T-cell (primary cell): ENCODE results near the gene EEFSEC. TPM values are rescaled to one million over a fixed set of nuclear protein-coding genes. Genes with fewer than 3 reads are reported as not detected.
A peak's percentile ranks its signal among the peaks of the same experiment; 100 is the strongest.

Experiments
- ATAC-seq, 4 experiments: fragments of 200-7000 bp in 3 of 4; fragments of 150-1000 bp in 1 of 4; cut with Tn5 transposase; replicated peaks in 1 of 4; 1 replicate in 3 of 4; 2 replicates in 1 of 4; pipeline ENCODE4 v1.10.0; 2021; ENCODE audit warnings: moderate library complexity in 3 of 4, mild to moderate bottlenecking in 2 of 4, moderate number of reproducible peaks in 1 of 4
- CTCF ChIA-PET, 2 donors: fragments of 300-600 bp; sonication (Branson Sonifier 250); formaldehyde crosslinking; loops; one replicate each; lab custom pipeline; 2022; ENCODE audit warnings: antibody characterized with exemption in 2 of 2; lab: Charles Lee
- POLR2A ChIA-PET, 2 donors: fragments of 300-600 bp; sonication (Branson Sonifier 250); formaldehyde crosslinking; loops; one replicate each; lab custom pipeline; 2022; ENCODE audit warnings: antibody characterized with exemption in 2 of 2; lab: Charles Lee
- DNase-seq, 35 experiments: peaks; one replicate each; pipeline versions ENCODE4 v3.0.0 to v3.0.0-alpha.2; 2013 to 2023
- H3K27ac ChIP-seq: one replicate; pipeline ENCODE4 v1.5.1; 2013; ENCODE audit warnings: low read length
- H3K27me3 ChIP-seq, 2 experiments: replicated peaks in 1 of 2; 1 replicate in 1 of 2; 2 replicates in 1 of 2; pipeline versions ENCODE4 v1.6.1 to v1.7.0; 2013; ENCODE audit warnings: low read length in 1 of 2, mixed read lengths in 1 of 2; ENCODE audit not compliant: control insufficient read depth in 2 of 2, insufficient read depth in 2 of 2; ENCODE audit errors: extremely low read depth in 1 of 2
- H3K36me3 ChIP-seq, 2 donors: 1 replicate in 1 of 2; 2 replicates in 1 of 2; pipeline versions ENCODE4 v1.6.1 to v1.7.0; 2013; ENCODE audit warnings: low read length in 1 of 2; ENCODE audit not compliant: control insufficient read depth in 2 of 2, insufficient read depth in 1 of 2; ENCODE audit errors: extremely low read depth in 1 of 2
- H3K4me1 ChIP-seq, 2 experiments: 1 replicate in 1 of 2; 2 replicates in 1 of 2; pipeline versions ENCODE4 v1.6.1 to v1.7.0; 2013; ENCODE audit warnings: low read length in 2 of 2, mixed read lengths in 1 of 2; ENCODE audit not compliant: insufficient read depth in 2 of 2, control insufficient read depth in 1 of 2; ENCODE audit errors: extremely low read depth in 1 of 2
- H3K4me3 ChIP-seq, 2 donors: 1 replicate in 1 of 2; 2 replicates in 1 of 2; pipeline versions ENCODE4 v1.5.1 to v1.7.0; 2013; ENCODE audit warnings: mild to moderate bottlenecking in 2 of 2, low read length in 1 of 2, moderate library complexity in 1 of 2; ENCODE audit not compliant: control insufficient read depth in 1 of 2; ENCODE audit errors: extremely low read depth in 1 of 2
- H3K9me3 ChIP-seq: 2 replicates; pipeline ENCODE4 v1.7.0; 2013
- H3K27ac Mint-ChIP-seq, 2 donors: one replicate each; pipeline ENCODE4 v1.8.0; 2020 to 2021; ENCODE audit warnings: mild to moderate bottlenecking in 2 of 2, mixed read lengths in 2 of 2
- H3K27me3 Mint-ChIP-seq, 2 donors: one replicate each; pipeline ENCODE4 v1.8.0; 2021 to 2022; ENCODE audit warnings: mixed read lengths in 2 of 2
- H3K36me3 Mint-ChIP-seq: one replicate; pipeline ENCODE4 v1.8.0; 2021; ENCODE audit warnings: mixed read lengths
- H3K4me1 Mint-ChIP-seq, 3 donors: one replicate each; pipeline ENCODE4 v1.8.0; 2020 to 2022; ENCODE audit warnings: mixed read lengths in 3 of 3, mild to moderate bottlenecking in 1 of 3
- H3K4me3 Mint-ChIP-seq, 3 donors: one replicate each; pipeline ENCODE4 v1.8.0; 2020 to 2022; ENCODE audit warnings: mild to moderate bottlenecking in 3 of 3, mixed read lengths in 3 of 3, moderate library complexity in 3 of 3
- H3K9me3 Mint-ChIP-seq, 3 donors: one replicate each; pipeline ENCODE4 v1.8.0; 2020 to 2022; ENCODE audit warnings: mixed read lengths in 3 of 3
- WGBS: methylation state at CpG from one replicate; pipeline ENCODE4 v1.1.5; 2013; ENCODE audit warnings: missing lambda C conversion rate; ENCODE audit not compliant: insufficient coverage; 5-methylcytosine and 5-hydroxymethylcytosine counted together
- total RNA-seq, 35 experiments: library from RNA in 6 of 35; stranded (reverse) in 6 of 35; fragments of 120-200 nt in 1 of 35; gene quantifications; one replicate each; pipeline versions ENCODE4 v1.2.1 to v1.2.4 and lab custom pipeline; 2013 to 2026

The EEFSEC gene, protein sequence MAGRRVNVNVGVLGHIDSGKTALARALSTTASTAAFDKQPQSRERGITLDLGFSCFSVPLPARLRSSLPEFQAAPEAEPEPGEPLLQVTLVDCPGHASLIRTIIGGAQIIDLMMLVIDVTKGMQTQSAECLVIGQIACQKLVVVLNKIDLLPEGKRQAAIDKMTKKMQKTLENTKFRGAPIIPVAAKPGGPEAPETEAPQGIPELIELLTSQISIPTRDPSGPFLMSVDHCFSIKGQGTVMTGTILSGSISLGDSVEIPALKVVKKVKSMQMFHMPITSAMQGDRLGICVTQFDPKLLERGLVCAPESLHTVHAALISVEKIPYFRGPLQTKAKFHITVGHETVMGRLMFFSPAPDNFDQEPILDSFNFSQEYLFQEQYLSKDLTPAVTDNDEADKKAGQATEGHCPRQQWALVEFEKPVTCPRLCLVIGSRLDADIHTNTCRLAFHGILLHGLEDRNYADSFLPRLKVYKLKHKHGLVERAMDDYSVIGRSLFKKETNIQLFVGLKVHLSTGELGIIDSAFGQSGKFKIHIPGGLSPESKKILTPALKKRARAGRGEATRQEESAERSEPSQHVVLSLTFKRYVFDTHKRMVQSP
- 10 to 100 TPM; 15.9 to 21.1 (median 19.1) TPM for total RNA-seq
- total RNA-seq (2013) = 10.6 TPM
- total RNA-seq (lab: John Stamatoyannopoulos, UW) = 5.6 to 19.2 (median 14.0) reads per million in 29 experiments

DNA sequence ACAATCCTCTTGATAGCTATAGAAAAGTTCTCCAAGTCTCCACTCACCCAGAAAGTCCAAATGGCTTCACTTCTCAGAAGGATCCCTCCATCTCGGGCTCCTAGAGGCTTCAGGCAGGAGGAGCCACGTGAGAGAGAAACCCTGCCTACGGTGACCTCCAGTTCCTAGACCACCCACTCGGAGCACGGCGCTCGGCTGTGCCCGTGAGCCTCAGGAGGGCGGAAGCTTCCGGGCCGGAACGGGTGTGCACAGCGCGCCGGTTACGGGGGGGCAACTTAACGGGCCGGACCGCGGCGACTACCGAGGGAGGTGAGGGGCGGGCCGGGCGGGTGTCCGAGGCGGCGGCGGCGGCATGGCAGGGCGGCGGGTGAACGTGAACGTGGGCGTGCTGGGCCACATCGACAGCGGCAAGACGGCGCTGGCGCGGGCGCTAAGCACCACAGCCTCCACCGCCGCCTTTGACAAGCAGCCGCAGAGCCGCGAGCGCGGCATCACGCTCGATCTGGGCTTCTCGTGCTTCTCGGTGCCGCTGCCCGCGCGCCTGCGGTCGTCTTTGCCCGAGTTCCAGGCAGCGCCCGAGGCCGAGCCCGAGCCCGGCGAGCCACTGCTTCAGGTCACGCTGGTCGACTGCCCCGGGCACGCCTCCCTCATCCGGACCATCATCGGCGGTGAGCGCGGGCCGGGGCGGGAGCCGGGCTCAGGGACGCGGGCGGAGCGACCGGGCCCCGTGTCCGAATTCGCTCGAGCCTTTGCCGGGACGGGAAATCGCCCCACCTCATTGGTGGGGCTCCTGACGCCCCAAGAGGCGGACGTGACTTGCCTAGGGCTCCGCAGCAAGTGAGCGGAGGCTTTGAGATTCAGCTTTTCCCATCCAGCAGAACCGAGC, at the start of gene EEFSEC:
Gene EEFSEC, plus strand, starts transcription at position 326 of the 886 bp plus-strand sequence. Its CDS starts 27 bp downstream, at position 353.
- Histone ChIP-seq H3K9me3 (no peaks in the 10 kb centered on the region), H3K36me3 (no peaks in the 10 kb centered on the region), H3K27ac (peak within 1 kb of the TSS; percentile 78), H3K4me3 (peak within 1 kb of the TSS; percentile 66 to 83), H3K27me3 (no peaks in the 10 kb centered on the region), H3K4me1 (peaks cover 7 to 22% of the 10 kb centered on the region in 2 experiments)
- peak; percentile 53 to 89 (median 76) for DNase-seq
- peak within 1 kb of the TSS; percentile 95 to 97 for H3K27ac Mint-ChIP-seq
- CTCF ChIA-PET = interaction anchor here in 1 of 2 donors (0.5 to 2.9 kb wide), 10 partner anchors 20 to 1454 kb away, joined by 3 to 19 read pairs (median 4); partner anchors contain the start of gene RUVBL1
- H3K4me3 Mint-ChIP-seq = peak within 1 kb of the TSS; percentile 84 to 94 (median 92)
- peaks cover 0 to 4% (median 3%) of the 10 kb centered on the region in 3 donors for H3K9me3 Mint-ChIP-seq
- H3K4me1 Mint-ChIP-seq = peaks cover 33 to 46% (median 43%) of the 10 kb centered on the region in 3 donors
- H3K36me3 Mint-ChIP-seq = peaks cover 28% of the 10 kb centered on the region
- H3K27me3 Mint-ChIP-seq = no peaks in the 10 kb centered on the region
- POLR2A ChIA-PET = interaction anchor here (0.5 to 2.0 kb wide), 6 partner anchors 10 to 455 kb away, joined by 3 to 10 read pairs (median 6); partner anchors contain the start of gene RUVBL1 (in 1 of the 2)
- WGBS = under 1% methylated on average over 93 of the region's 96 CpGs
- peak; percentile 91 to 97 (median 94) for ATAC-seq

- ChIA-PET POLR2A (no interaction called here), CTCF (no interaction called here)
- Mint-ChIP-seq H3K27me3 (no peaks in the 10 kb centered on the region), H3K36me3 (peaks cover 53% of the 10 kb centered on the region), H3K4me1 (peaks cover 16 to 18% (median 18%) of the 10 kb centered on the region in 3 donors), H3K27ac (no peak overlapping the region), H3K4me3 (no peak overlapping the region), H3K9me3 (no peaks in the 10 kb centered on the region)
- Histone ChIP-seq H3K36me3 (peaks cover 3 to 56% of the 10 kb centered on the region in 2 donors), H3K4me1 (peaks cover under 1 to 15% of the 10 kb centered on the region in 2 experiments), H3K27me3 (no peaks in the 10 kb centered on the region), H3K27ac (no peak overlapping the region), H3K4me3 (no peak overlapping the region), H3K9me3 (no peaks in the 10 kb centered on the region)
- no peak for ATAC-seq
- WGBS = 97% methylated on average over 5 of the region's 8 CpGs
- DNase-seq = no peak
Measured at GRCh38 chr3:128107834-128108233, 45.4 kb upstream of the EEFSEC start.

DNA sequence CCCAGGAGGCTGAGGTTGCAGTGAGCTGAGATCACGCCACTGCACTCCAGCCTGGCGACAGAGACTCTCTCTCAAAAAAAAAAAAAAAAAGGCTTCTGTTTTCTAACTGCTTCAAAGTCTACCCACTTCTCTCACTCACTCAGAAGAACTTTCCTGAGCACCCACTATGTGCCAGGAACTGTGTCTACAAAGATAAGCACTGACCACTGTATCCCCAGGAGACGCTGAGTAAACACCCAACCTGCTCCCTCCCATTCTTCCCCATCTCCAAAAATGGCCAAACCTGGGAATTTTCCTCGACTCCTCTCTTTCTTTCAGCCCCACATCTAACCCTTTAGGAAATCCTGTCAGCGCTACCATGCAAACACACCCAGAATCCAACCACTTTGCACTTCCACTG, 42.1 kb upstream of the EEFSEC start:
- H3K4me3 Mint-ChIP-seq = no peak overlapping the region
- no peak for DNase-seq
- POLR2A ChIA-PET = no interaction called here
- H3K36me3 Mint-ChIP-seq = peaks cover 55% of the 10 kb centered on the region
- peak overlapping the region; percentile 93 for H3K27ac Mint-ChIP-seq
- no peaks in the 10 kb centered on the region for H3K27me3 ChIP-seq
- peaks cover 3 to 33% of the 10 kb centered on the region in 2 experiments for H3K4me1 ChIP-seq
- CTCF ChIA-PET = no interaction called here
- ATAC-seq = no peak
- peaks cover 0 to 46% of the 10 kb centered on the region in 2 donors for H3K36me3 ChIP-seq
- no peak overlapping the region for H3K4me3 ChIP-seq
- no peaks in the 10 kb centered on the region for H3K9me3 Mint-ChIP-seq
- WGBS = 98% methylated on average over 5 of the region's 5 CpGs
- no peaks in the 10 kb centered on the region for H3K9me3 ChIP-seq
- peak overlapping the region; percentile 76 for H3K27ac ChIP-seq
- peaks cover 36 to 44% (median 43%) of the 10 kb centered on the region in 3 donors for H3K4me1 Mint-ChIP-seq
- H3K27me3 Mint-ChIP-seq = no peaks in the 10 kb centered on the region

- Mint-ChIP-seq H3K9me3 (no peaks in the 10 kb centered on the region), H3K4me1 (peaks cover 42 to 50% (median 46%) of the 10 kb centered on the region in 3 donors)
- H3K4me3 ChIP-seq = no peak overlapping the region
Measured at GRCh38 chr3:128112357-128112968, 40.8 kb upstream of the EEFSEC start.

GRCh38 chr3:128113817-128114794, 39.2 kb upstream of the EEFSEC start:
- Mint-ChIP-seq H3K27ac (peak overlapping the region; percentile 73 to 86), H3K36me3 (peaks cover 55% of the 10 kb centered on the region), H3K4me3 (peak overlapping the region; percentile 37 to 67 (median 58)), H3K27me3 (no peaks in the 10 kb centered on the region), H3K4me1 (peaks cover 56 to 57% (median 57%) of the 10 kb centered on the region in 3 donors), H3K9me3 (no peaks in the 10 kb centered on the region)
- DNase-seq (peak in 1 of 35 experiments; percentile 22), ATAC-seq (peak in 2 of 4 experiments; percentile 17 to 38)
- Histone ChIP-seq H3K4me1 (peaks cover 3 to 33% of the 10 kb centered on the region in 2 experiments), H3K27me3 (no peaks in the 10 kb centered on the region), H3K9me3 (no peaks in the 10 kb centered on the region), H3K4me3 (peak overlapping the region in 1 of 2 donors; percentile 1), H3K27ac (peak overlapping the region; percentile 76), H3K36me3 (peaks cover 0 to 36% of the 10 kb centered on the region in 2 donors)
- ChIA-PET POLR2A (interaction anchor here (0.5 to 1.9 kb wide), 3 partner anchors 9 to 15 kb away, joined by 3 to 6 read pairs (median 3); partner anchors contain the start of gene RUVBL1 (in 1 of the 2)), CTCF (interaction anchor here (0.6 to 2.0 kb wide), 6 partner anchors 10 to 159 kb away, joined by 3 to 7 read pairs (median 3); partner anchors contain the start of gene RUVBL1 (in 1 of the 2))
- 53% methylated on average over 5 of the region's 9 CpGs for WGBS

More at GRCh38 chr3:128112357-128112968, 40.8 kb upstream of the EEFSEC start:
- peak overlapping the region; percentile 17 to 49 (median 31) for H3K4me3 Mint-ChIP-seq
- Histone ChIP-seq H3K27me3 (no peaks in the 10 kb centered on the region), H3K27ac (peak overlapping the region; percentile 76), H3K9me3 (no peaks in the 10 kb centered on the region), H3K4me1 (peaks cover 3 to 33% of the 10 kb centered on the region in 2 experiments), H3K36me3 (peaks cover 0 to 44% of the 10 kb centered on the region in 2 donors)
- peak; percentile 89 to 98 (median 92) for ATAC-seq
- no peaks in the 10 kb centered on the region for H3K27me3 Mint-ChIP-seq
- ChIA-PET CTCF (interaction anchor here in 1 of 2 donors (0.6 to 2.0 kb wide), 5 partner anchors 10 to 520 kb away, joined by 3 to 7 read pairs (median 4); no protein-coding TSS in a partner anchor), POLR2A (interaction anchor here in 1 of 2 donors (0.6 to 1.9 kb wide), 2 partner anchors 11 to 39 kb away, joined by 3 to 6 read pairs; partner anchors contain the start of gene RUVBL1)
- 35% methylated on average over 5 of the region's 7 CpGs for WGBS
- H3K36me3 Mint-ChIP-seq = peaks cover 51% of the 10 kb centered on the region
- DNase-seq = peak in 33 of 35 experiments; percentile 17 to 75 (median 36)
- H3K27ac Mint-ChIP-seq = peak overlapping the region; percentile 93
